Activated CD4-positive, alpha-beta memory T cell treated with anti-CD3 and anti-CD28 coated beads, Interleukin-2, amount 10 ng/mL, durations not matched to agents 7 days and 5 days (primary cell): ENCODE results near the gene LSMEM2. TPM values are rescaled to one million over a fixed set of nuclear protein-coding genes. Genes with fewer than 3 reads are reported as not detected.

Experiments
- CTCF ChIA-PET: fragments of 350-600 bp; sonication (Branson Sonifier 250); formaldehyde crosslinking; loops from one replicate; lab custom pipeline; 2021; ENCODE audit warnings: antibody characterized with exemption, inconsistent platforms; lab: Charles Lee
- POLR2A ChIA-PET: fragments of 350-600 bp; sonication (Branson Sonifier 250); formaldehyde crosslinking; loops from one replicate; lab custom pipeline; 2021; ENCODE audit warnings: antibody characterized with exemption; lab: Charles Lee
- DNase-seq: peaks from one replicate; pipeline ENCODE4 v3.0.0-alpha.2; 2020
- H3K27ac Mint-ChIP-seq: one replicate; pipeline ENCODE4 v1.8.0; 2021; ENCODE audit warnings: mild to moderate bottlenecking, mixed read lengths
- H3K27me3 Mint-ChIP-seq: one replicate; pipeline ENCODE4 v1.8.0; 2021; ENCODE audit warnings: mixed read lengths
- H3K36me3 Mint-ChIP-seq: one replicate; pipeline ENCODE4 v1.8.0; 2021; ENCODE audit warnings: low read depth, mixed read lengths
- H3K4me1 Mint-ChIP-seq: one replicate; pipeline ENCODE4 v1.8.0; 2021; ENCODE audit warnings: mixed read lengths
- H3K4me3 Mint-ChIP-seq: one replicate; pipeline ENCODE4 v1.8.0; 2021; ENCODE audit warnings: mild to moderate bottlenecking, mixed read lengths
- H3K9me3 Mint-ChIP-seq: one replicate; pipeline ENCODE4 v1.8.0; 2021; ENCODE audit warnings: mixed read lengths
- total RNA-seq, 2 experiments: library from RNA; stranded (reverse); gene quantifications; one replicate each; pipeline ENCODE4 v1.2.3, GENCODE V29; 2021

Gene LSMEM2
- total RNA-seq = not detected

GRCh38 chr3:50278880-50279224 is at the start of gene LSMEM2:
TSS of gene LSMEM2 (plus strand) at chr3:50279087. CDS start at chr3:50279114, 27 bp downstream.
- Mint-ChIP-seq H3K27me3 (peaks cover 39% of the 10 kb centered on the region), H3K36me3 (no peaks in the 10 kb centered on the region), H3K9me3 (no peaks in the 10 kb centered on the region), H3K4me3 (no peak within 1 kb of the TSS), H3K4me1 (peaks cover 19% of the 10 kb centered on the region), H3K27ac (no peak within 1 kb of the TSS)
- no peak for DNase-seq
- POLR2A ChIA-PET = interaction anchor here (1.2 to 2.3 kb wide), 3 partner anchors 13 to 20 kb away, joined by 4 to 12 read pairs (median 5); partner anchors contain the start of genes HYAL3 and NAA80
- CTCF ChIA-PET = interaction anchor here (0.9 to 1.3 kb wide), 4 partner anchors 20 to 86 kb away, joined by 3 to 4 read pairs (median 3); partner anchors contain the start of genes HYAL3 and NAA80

- DNase-seq = no peak
- ChIA-PET CTCF (interaction anchor here (0.7 to 7.1 kb wide), 3 partner anchors 14 to 46 kb away, joined by 3 to 212 read pairs (median 3); no protein-coding TSS in a partner anchor), POLR2A (interaction anchor here (0.9 to 6.6 kb wide), 6 partner anchors 8 to 35 kb away, joined by 3 to 117 read pairs (median 27); partner anchors contain the start of gene GNAI2)
- H3K27me3 Mint-ChIP-seq = peaks cover 9% of the 10 kb centered on the region
- H3K9me3 Mint-ChIP-seq = no peaks in the 10 kb centered on the region
- no peaks in the 10 kb centered on the region for H3K36me3 Mint-ChIP-seq
- no peak overlapping the region for H3K27ac Mint-ChIP-seq
- H3K4me1 Mint-ChIP-seq = peaks cover 39% of the 10 kb centered on the region
- peak overlapping the region; percentile 0 for H3K4me3 Mint-ChIP-seq
Measured at GRCh38 chr3:50229490-50229889, 49.4 kb upstream of the LSMEM2 start.

- DNase-seq = no peak
- Mint-ChIP-seq H3K27me3 (peaks cover 4% of the 10 kb centered on the region), H3K4me3 (no peak overlapping the region), H3K27ac (no peak overlapping the region), H3K36me3 (no peaks in the 10 kb centered on the region), H3K9me3 (no peaks in the 10 kb centered on the region), H3K4me1 (peaks cover 42% of the 10 kb centered on the region)
- ChIA-PET POLR2A (interaction anchor here (1.2 to 6.6 kb wide), 4 partner anchors 14 to 36 kb away, joined by 4 to 117 read pairs (median 27); no protein-coding TSS in a partner anchor), CTCF (interaction anchor here (0.7 to 7.1 kb wide), 3 partner anchors 13 to 42 kb away, joined by 3 to 212 read pairs (median 4); no protein-coding TSS in a partner anchor)
Measured at GRCh38 chr3:50230104-50230793, 48.6 kb upstream of the LSMEM2 start.

GRCh38 chr3:50230794-50231125 is 48.1 kb upstream of the LSMEM2 start:
- H3K4me3 Mint-ChIP-seq = no peak overlapping the region
- H3K27ac Mint-ChIP-seq = no peak overlapping the region
- POLR2A ChIA-PET = interaction anchor here (6.6 kb wide), 1 partner anchor 14 kb away, joined by 117 read pairs; no protein-coding TSS in a partner anchor
- H3K27me3 Mint-ChIP-seq = peaks cover 1% of the 10 kb centered on the region
- H3K4me1 Mint-ChIP-seq = peaks cover 43% of the 10 kb centered on the region
- H3K36me3 Mint-ChIP-seq = no peaks in the 10 kb centered on the region
- CTCF ChIA-PET = interaction anchor here (0.7 to 7.1 kb wide), 3 partner anchors 13 to 41 kb away, joined by 3 to 212 read pairs (median 4); no protein-coding TSS in a partner anchor
- H3K9me3 Mint-ChIP-seq = no peaks in the 10 kb centered on the region
- DNase-seq = no peak

- ChIA-PET POLR2A (no interaction called here), CTCF (interaction anchor here (0.6 to 7.1 kb wide), 2 partner anchors 12 to 465 kb away, joined by 3 to 212 read pairs; no protein-coding TSS in a partner anchor)
- DNase-seq = no peak
- H3K4me3 Mint-ChIP-seq = no peak overlapping the region
- no peaks in the 10 kb centered on the region for H3K27me3 Mint-ChIP-seq
- H3K27ac Mint-ChIP-seq = no peak overlapping the region
- no peaks in the 10 kb centered on the region for H3K9me3 Mint-ChIP-seq
- H3K36me3 Mint-ChIP-seq = peaks cover 4% of the 10 kb centered on the region
- peaks cover 38% of the 10 kb centered on the region for H3K4me1 Mint-ChIP-seq
Measured at GRCh38 chr3:50231581-50231980, 47.3 kb upstream of the LSMEM2 start.

GRCh38 chr3:50232303-50232702 is 46.6 kb upstream of the LSMEM2 start:
- CTCF ChIA-PET = interaction anchor here (0.6 kb wide), 1 partner anchor 465 kb away, joined by 3 read pairs; no protein-coding TSS in a partner anchor
- DNase-seq = no peak
- no peak overlapping the region for H3K27ac Mint-ChIP-seq

GRCh38 chr3:50233176-50233575 is 45.7 kb upstream of the LSMEM2 start:
- Mint-ChIP-seq H3K27ac (no peak overlapping the region), H3K9me3 (no peaks in the 10 kb centered on the region), H3K4me3 (no peak overlapping the region), H3K27me3 (no peaks in the 10 kb centered on the region), H3K36me3 (peaks cover 20% of the 10 kb centered on the region), H3K4me1 (peaks cover 31% of the 10 kb centered on the region)
- ChIA-PET CTCF (interaction anchor here (3.8 kb wide), 1 partner anchor 14 kb away, joined by 76 read pairs; no protein-coding TSS in a partner anchor), POLR2A (interaction anchor here (5.7 kb wide), 1 partner anchor 15 kb away, joined by 87 read pairs; no protein-coding TSS in a partner anchor)
- no peak for DNase-seq

More at GRCh38 chr3:50232303-50232702, 46.6 kb upstream of the LSMEM2 start:
- H3K27me3 Mint-ChIP-seq = no peaks in the 10 kb centered on the region
- peaks cover 11% of the 10 kb centered on the region for H3K36me3 Mint-ChIP-seq
- POLR2A ChIA-PET = no interaction called here
- H3K9me3 Mint-ChIP-seq = no peaks in the 10 kb centered on the region
- peaks cover 34% of the 10 kb centered on the region for H3K4me1 Mint-ChIP-seq
- no peak overlapping the region for H3K4me3 Mint-ChIP-seq

- Mint-ChIP-seq H3K4me1 (peaks cover 42% of the 10 kb centered on the region), H3K27ac (peak within 1 kb of the TSS; percentile 98), H3K9me3 (no peaks in the 10 kb centered on the region), H3K36me3 (peaks cover 39% of the 10 kb centered on the region), H3K27me3 (no peaks in the 10 kb centered on the region), H3K4me3 (peak within 1 kb of the TSS; percentile 99)
- ChIA-PET CTCF (interaction anchor here (0.6 to 3.8 kb wide), 11 partner anchors 8 to 883 kb away, joined by 3 to 76 read pairs (median 5); no protein-coding TSS in a partner anchor), POLR2A (interaction anchor here (0.6 to 5.7 kb wide), 15 partner anchors 8 to 541 kb away, joined by 3 to 87 read pairs (median 4); partner anchors contain the start of genes HYAL3, NAA80, RASSF1 and TUSC2)
- DNase-seq = peak; percentile 99
Measured at GRCh38 chr3:50235716-50236483, 43.0 kb upstream of the LSMEM2 start, which contains the start of gene GNAI2. TSS of gene GNAI2 (plus strand) at chr3:50236204. CDS start at chr3:50236336, 132 bp downstream.

GRCh38 chr3:50236484-50237132 is 42.3 kb upstream of the LSMEM2 start:
- CTCF ChIA-PET = interaction anchor here (1.2 to 3.8 kb wide), 4 partner anchors 9 to 35 kb away, joined by 6 to 76 read pairs (median 16); no protein-coding TSS in a partner anchor
- POLR2A ChIA-PET = interaction anchor here (0.9 to 5.7 kb wide), 9 partner anchors 9 to 373 kb away, joined by 3 to 87 read pairs (median 9); partner anchors contain the start of genes HYAL3, NAA80, SLC38A3 and TUSC2
- Mint-ChIP-seq H3K4me3 (peak overlapping the region; percentile 99), H3K27ac (peak overlapping the region; percentile 98), H3K9me3 (no peaks in the 10 kb centered on the region), H3K4me1 (peaks cover 48% of the 10 kb centered on the region), H3K36me3 (peaks cover 43% of the 10 kb centered on the region), H3K27me3 (no peaks in the 10 kb centered on the region)
- DNase-seq = no peak

- Mint-ChIP-seq H3K9me3 (no peaks in the 10 kb centered on the region), H3K4me3 (peak overlapping the region; percentile 99), H3K36me3 (peaks cover 45% of the 10 kb centered on the region), H3K27ac (peak overlapping the region; percentile 98), H3K27me3 (no peaks in the 10 kb centered on the region), H3K4me1 (peaks cover 54% of the 10 kb centered on the region)
- DNase-seq = peak; percentile 58
- ChIA-PET CTCF (interaction anchor here (2.0 to 2.1 kb wide), 2 partner anchors 9 to 10 kb away, joined by 11 to 20 read pairs; no protein-coding TSS in a partner anchor), POLR2A (interaction anchor here (0.9 to 5.7 kb wide), 9 partner anchors 9 to 108 kb away, joined by 3 to 87 read pairs (median 9); partner anchors contain the start of genes HYAL3, NAA80, SLC38A3 and TUSC2)
Measured at GRCh38 chr3:50237133-50237651, 41.7 kb upstream of the LSMEM2 start.
